Osteoblast (primary cell): ENCODE results near the gene IGSF22. TPM values are rescaled to one million over a fixed set of nuclear protein-coding genes. Genes with fewer than 3 reads are reported as not detected.
A peak's percentile ranks its signal among the peaks of the same experiment; 100 is the strongest.

Experiments
- DNase-seq: peaks from one replicate; pipeline ENCODE4 v3.0.0; 2011; ENCODE audit warnings: low spot score, mixed read lengths; ENCODE audit not compliant: insufficient read length; ENCODE audit errors: missing footprints
- H2AFZ ChIP-seq: 2 replicates; pipeline ENCODE4 v1.6.0; 2011; ENCODE audit warnings: mild to moderate bottlenecking, low read length
- H3K27ac ChIP-seq: 2 replicates; pipeline ENCODE4 v1.5.1; 2011; ENCODE audit warnings: mild to moderate bottlenecking, low read depth, low read length, moderate library complexity
- H3K27me3 ChIP-seq: 2 replicates; pipeline ENCODE4 v1.6.0; 2012; ENCODE audit warnings: mild to moderate bottlenecking, control low read depth, inconsistent platforms, low read length, moderate library complexity; ENCODE audit not compliant: insufficient read depth
- H3K36me3 ChIP-seq: 2 replicates; pipeline ENCODE4 v1.5.1; 2011; ENCODE audit warnings: mild to moderate bottlenecking, low read length, control low read depth, moderate library complexity; ENCODE audit not compliant: insufficient read depth
- H3K4me1 ChIP-seq: 2 replicates; pipeline ENCODE4 v1.5.1; 2011; ENCODE audit warnings: mild to moderate bottlenecking, low read length, control low read depth, moderate library complexity; ENCODE audit not compliant: insufficient read depth
- H3K4me2 ChIP-seq: 2 replicates; pipeline ENCODE4 v1.6.0; 2011; ENCODE audit warnings: mild to moderate bottlenecking, low read length; ENCODE audit not compliant: insufficient read depth
- H3K4me3 ChIP-seq: fragments of 200-600 bp; sonication (generic); 3 replicates; pipeline ENCODE4 v1.5.1; 2012; ENCODE audit warnings: mild to moderate bottlenecking, low read length, inconsistent platforms; ENCODE audit not compliant: insufficient read depth
- H3K79me2 ChIP-seq: 2 replicates; pipeline ENCODE4 v1.6.0; 2012; ENCODE audit warnings: mild to moderate bottlenecking, low read length, control low read depth, inconsistent platforms; ENCODE audit not compliant: insufficient read depth
- H3K9me3 ChIP-seq: 2 replicates; pipeline ENCODE4 v1.5.1; 2011; ENCODE audit warnings: low read depth, low read length, control low read depth
- H4K20me1 ChIP-seq: 2 replicates; pipeline ENCODE4 v1.6.0; 2012; ENCODE audit warnings: mild to moderate bottlenecking, low read length, control low read depth; ENCODE audit not compliant: insufficient read depth
- total RNA-seq: library from RNA; depleted of rRNA; stranded (reverse); fragments of >200 nt; gene quantifications from 2 replicates; pipeline ENCODE4 v1.2.3, GENCODE V29; 2012
- TF ChIP-seq, protein P1 (sequence below): IDR thresholded peaks from 2 replicates; pipeline ENCODE4 v1.5.1; 2011; ENCODE audit warnings: mild to moderate bottlenecking, low read depth, low read length, moderate library complexity; ENCODE audit errors: extremely low read depth

The IGSF22 gene
- total RNA-seq, 1 donor = not detected

DNA sequence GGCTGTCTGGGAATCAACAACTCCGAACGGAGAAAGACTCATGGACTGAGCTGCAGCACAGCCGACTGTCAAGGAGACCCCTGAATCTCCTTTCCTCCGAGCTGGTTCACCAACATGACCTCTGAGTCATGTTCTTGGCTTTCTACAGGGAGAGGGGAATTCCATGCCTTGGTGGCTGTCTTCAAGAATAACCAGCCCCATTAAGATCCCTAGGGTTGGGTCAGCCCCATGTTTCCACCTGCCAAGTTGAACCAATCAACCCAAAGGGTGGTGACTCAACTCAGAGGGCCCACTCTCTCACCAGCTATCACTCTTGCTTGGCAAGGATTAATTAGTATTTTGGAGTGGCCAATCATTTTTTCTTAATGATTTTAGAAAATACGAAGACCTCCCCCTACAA, 28.3 kb upstream of the IGSF22 start:
- H3K79me2 ChIP-seq = no peaks in the 10 kb centered on the region
- peaks cover 8% of the 10 kb centered on the region for H3K4me1 ChIP-seq
- H3K27me3 ChIP-seq = peaks cover 6% of the 10 kb centered on the region
- no peak for DNase-seq
- H3K36me3 ChIP-seq = no peaks in the 10 kb centered on the region
- no peak overlapping the region for H3K27ac ChIP-seq
- TF ChIP-seq, protein P1, sequence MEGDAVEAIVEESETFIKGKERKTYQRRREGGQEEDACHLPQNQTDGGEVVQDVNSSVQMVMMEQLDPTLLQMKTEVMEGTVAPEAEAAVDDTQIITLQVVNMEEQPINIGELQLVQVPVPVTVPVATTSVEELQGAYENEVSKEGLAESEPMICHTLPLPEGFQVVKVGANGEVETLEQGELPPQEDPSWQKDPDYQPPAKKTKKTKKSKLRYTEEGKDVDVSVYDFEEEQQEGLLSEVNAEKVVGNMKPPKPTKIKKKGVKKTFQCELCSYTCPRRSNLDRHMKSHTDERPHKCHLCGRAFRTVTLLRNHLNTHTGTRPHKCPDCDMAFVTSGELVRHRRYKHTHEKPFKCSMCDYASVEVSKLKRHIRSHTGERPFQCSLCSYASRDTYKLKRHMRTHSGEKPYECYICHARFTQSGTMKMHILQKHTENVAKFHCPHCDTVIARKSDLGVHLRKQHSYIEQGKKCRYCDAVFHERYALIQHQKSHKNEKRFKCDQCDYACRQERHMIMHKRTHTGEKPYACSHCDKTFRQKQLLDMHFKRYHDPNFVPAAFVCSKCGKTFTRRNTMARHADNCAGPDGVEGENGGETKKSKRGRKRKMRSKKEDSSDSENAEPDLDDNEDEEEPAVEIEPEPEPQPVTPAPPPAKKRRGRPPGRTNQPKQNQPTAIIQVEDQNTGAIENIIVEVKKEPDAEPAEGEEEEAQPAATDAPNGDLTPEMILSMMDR = no peak
- H2AFZ ChIP-seq = no peak overlapping the region
- no peaks in the 10 kb centered on the region for H4K20me1 ChIP-seq
- no peak overlapping the region for H3K4me2 ChIP-seq
- H3K4me3 ChIP-seq = no peak overlapping the region
- H3K9me3 ChIP-seq = no peaks in the 10 kb centered on the region

DNA sequence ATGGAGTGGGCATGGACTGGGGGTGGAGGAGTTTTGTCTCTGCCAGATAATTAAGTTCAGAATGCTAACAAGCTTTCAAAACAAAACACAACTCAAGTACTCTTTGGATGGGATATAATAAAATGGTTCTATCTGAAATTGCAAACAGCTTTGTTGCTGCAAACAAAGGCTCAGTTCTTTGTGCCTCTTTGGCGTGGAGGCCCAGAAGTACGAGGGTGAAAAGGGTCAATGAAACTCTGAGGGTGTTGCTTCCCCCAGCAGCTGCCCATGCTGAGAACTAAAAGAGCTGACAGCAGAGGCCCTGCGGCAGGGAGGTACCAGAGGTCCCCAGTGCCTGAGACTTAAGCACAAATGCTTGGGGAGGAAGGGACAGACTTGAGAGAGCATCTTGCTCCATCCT, 26.5 kb upstream of the IGSF22 start:
- no peaks in the 10 kb centered on the region for H3K36me3 ChIP-seq
- H3K4me1 ChIP-seq = peaks cover 9% of the 10 kb centered on the region
- no peaks in the 10 kb centered on the region for H3K9me3 ChIP-seq
- H3K79me2 ChIP-seq = no peaks in the 10 kb centered on the region
- DNase-seq = no peak
- no peak overlapping the region for H3K4me3 ChIP-seq
- no peak overlapping the region for H3K27ac ChIP-seq
- no peaks in the 10 kb centered on the region for H4K20me1 ChIP-seq
- H3K27me3 ChIP-seq = peaks cover 3% of the 10 kb centered on the region
- no peak overlapping the region for H3K4me2 ChIP-seq
- no peak overlapping the region for H2AFZ ChIP-seq
- TF ChIP-seq, protein P1 = no peak

DNA sequence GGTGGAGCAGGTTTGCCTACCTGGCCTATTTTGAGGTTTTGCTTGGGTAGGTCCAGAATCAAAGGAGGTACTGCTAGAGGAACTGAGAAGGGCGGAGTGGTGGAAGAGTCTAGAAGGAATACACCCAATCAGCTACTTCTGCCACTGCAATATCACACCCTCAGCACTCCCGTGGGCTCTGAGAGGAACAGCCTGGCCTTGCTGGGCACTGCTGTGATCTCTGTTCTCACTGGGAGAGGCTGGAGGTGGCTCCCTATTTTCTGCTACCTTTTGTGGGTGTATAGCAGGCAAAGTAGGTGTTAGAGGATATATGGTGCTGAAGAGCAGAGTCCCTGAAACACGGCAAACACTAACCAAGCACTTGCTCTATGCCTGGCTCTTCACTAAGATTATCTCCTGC, 25.0 kb upstream of the IGSF22 start:
- Histone ChIP-seq H4K20me1 (no peaks in the 10 kb centered on the region), H3K36me3 (no peaks in the 10 kb centered on the region), H3K27ac (no peak overlapping the region), H3K4me3 (no peak overlapping the region), H2AFZ (no peak overlapping the region), H3K79me2 (no peaks in the 10 kb centered on the region), H3K27me3 (peaks cover 3% of the 10 kb centered on the region), H3K9me3 (no peaks in the 10 kb centered on the region), H3K4me2 (no peak overlapping the region), H3K4me1 (peaks cover 9% of the 10 kb centered on the region)
- TF ChIP-seq, protein P1 = no peak
- DNase-seq = no peak

DNA sequence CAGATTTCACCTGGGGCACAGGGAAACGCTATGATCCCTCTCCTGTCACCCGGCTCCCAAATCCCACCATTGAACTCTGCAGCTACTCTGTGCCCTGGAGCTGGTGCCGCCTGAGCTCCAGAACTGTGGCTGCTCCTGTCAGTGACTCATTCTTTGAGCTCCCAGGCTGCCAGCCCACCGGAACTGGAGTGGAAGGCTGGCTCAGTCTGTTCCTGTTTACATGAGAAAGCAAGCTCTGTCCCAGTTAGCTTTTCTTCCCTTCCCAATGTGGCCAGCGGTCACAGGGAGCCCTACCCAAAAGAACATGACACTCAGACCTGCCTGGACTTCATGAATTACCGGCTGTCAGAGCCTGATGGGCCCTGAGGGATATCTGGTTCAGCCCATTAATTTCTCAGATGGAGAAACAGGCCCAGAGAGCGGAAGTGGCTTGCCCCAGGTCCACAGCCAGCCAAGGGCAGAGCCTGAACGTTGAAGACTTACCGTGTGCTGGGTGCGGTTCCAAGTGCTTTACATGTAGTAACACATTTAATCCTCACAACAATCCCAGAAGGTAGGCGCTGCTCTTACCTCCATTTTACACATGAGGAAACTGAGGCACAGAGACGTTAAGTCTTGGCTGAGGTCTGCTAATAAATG, 23.8 kb upstream of the IGSF22 start:
- Histone ChIP-seq H3K27ac (no peak overlapping the region), H3K79me2 (no peaks in the 10 kb centered on the region), H2AFZ (peak overlapping the region; percentile 99), H3K4me3 (peak overlapping the region; percentile 41), H3K36me3 (no peaks in the 10 kb centered on the region), H4K20me1 (no peaks in the 10 kb centered on the region), H3K4me2 (peak overlapping the region; percentile 60), H3K9me3 (no peaks in the 10 kb centered on the region), H3K4me1 (peaks cover 9% of the 10 kb centered on the region), H3K27me3 (peaks cover 3% of the 10 kb centered on the region)
- TF ChIP-seq, protein P1 = no peak
- peak; percentile 96 for DNase-seq
